Activated T-helper 1 cell treated with anti-CD3 and anti-CD28 coated beads, Interleukin-2, amount 50 U/mL, for 16 hours (primary cell): Measurements from ENCODE around the gene AK2.
"Not testable (repeated sequence)": the region's sequence is repeated elsewhere in the genome, so short reads cannot be mapped to it uniquely, and the experiment has no call there.

Experiments used
- DNase-seq, 2 donors: peaks; one replicate each; pipeline ENCODE4 v3.0.0-alpha.2; 2020; ENCODE audit warnings: low read depth in 1 of 2, low spot score in 1 of 2

The AK2 gene

GRCh38 chr1:32977546-32978087, 59.1 kb downstream of the AK2 start:
- no peak for DNase-seq

- not testable (repeated sequence) for DNase-seq
Observed at GRCh38 chr1:32975055-32975454, 61.6 kb downstream of the AK2 start.

- not testable (repeated sequence) for DNase-seq
Observed at GRCh38 chr1:32973458-32973857, 63.2 kb downstream of the AK2 start.

GRCh38 chr1:32972814-32973428, 63.8 kb downstream of the AK2 start:
- no peak for DNase-seq

- no peak for DNase-seq
Observed at GRCh38 chr1:32971576-32971975, 65.1 kb downstream of the AK2 start.

- DNase-seq: no peak
Observed at GRCh38 chr1:32971156-32971555, 65.5 kb downstream of the AK2 start.

GRCh38 chr1:32969566-32969965, 67.1 kb downstream of the AK2 start:
- no peak for DNase-seq

GRCh38 chr1:32967888-32968568, 68.7 kb downstream of the AK2 start:
- no peak for DNase-seq

- DNase-seq: no peak
Observed at GRCh38 chr1:32966900-32967299, 69.8 kb downstream of the AK2 start.

GRCh38 chr1:32965251-32965747, 71.4 kb downstream of the AK2 start:
- no peak for DNase-seq

GRCh38 chr1:32964461-32965250, 72.0 kb downstream of the AK2 start, which contains the start of gene RNF19B:
Gene RNF19B, minus strand, starts transcription at chr1:32964809. Its CDS starts 124 bp downstream, at chr1:32964685.
- DNase-seq: peak; percentile 89 to 91

GRCh38 chr1:32963746-32964460, 72.8 kb downstream of the AK2 start:
- peak; percentile 22 to 52 for DNase-seq

- no peak for DNase-seq
Observed at GRCh38 chr1:32962248-32962896, 74.3 kb downstream of the AK2 start.

- no peak for DNase-seq
Observed at GRCh38 chr1:32960819-32961355, 75.8 kb downstream of the AK2 start.

GRCh38 chr1:32960342-32960741, 76.3 kb downstream of the AK2 start:
- no peak for DNase-seq

- no peak for DNase-seq
Observed at GRCh38 chr1:32958827-32959226, 77.9 kb downstream of the AK2 start.
